GM19351 (cell line): ENCODE results near the gene BORCS6.

Experiments
- ATAC-seq: cut with Tn5 transposase; IDR thresholded peaks from one replicate; pipeline ENCODE4 v1.9.1; 2021; ENCODE audit warnings: mild to moderate bottlenecking, moderate library complexity; ENCODE audit not compliant: unreplicated experiment

Gene BORCS6

GRCh38 chr17:8155996-8156245 lies 34.1 kb downstream of the BORCS6 start:
- ATAC-seq, result no peak

DNA sequence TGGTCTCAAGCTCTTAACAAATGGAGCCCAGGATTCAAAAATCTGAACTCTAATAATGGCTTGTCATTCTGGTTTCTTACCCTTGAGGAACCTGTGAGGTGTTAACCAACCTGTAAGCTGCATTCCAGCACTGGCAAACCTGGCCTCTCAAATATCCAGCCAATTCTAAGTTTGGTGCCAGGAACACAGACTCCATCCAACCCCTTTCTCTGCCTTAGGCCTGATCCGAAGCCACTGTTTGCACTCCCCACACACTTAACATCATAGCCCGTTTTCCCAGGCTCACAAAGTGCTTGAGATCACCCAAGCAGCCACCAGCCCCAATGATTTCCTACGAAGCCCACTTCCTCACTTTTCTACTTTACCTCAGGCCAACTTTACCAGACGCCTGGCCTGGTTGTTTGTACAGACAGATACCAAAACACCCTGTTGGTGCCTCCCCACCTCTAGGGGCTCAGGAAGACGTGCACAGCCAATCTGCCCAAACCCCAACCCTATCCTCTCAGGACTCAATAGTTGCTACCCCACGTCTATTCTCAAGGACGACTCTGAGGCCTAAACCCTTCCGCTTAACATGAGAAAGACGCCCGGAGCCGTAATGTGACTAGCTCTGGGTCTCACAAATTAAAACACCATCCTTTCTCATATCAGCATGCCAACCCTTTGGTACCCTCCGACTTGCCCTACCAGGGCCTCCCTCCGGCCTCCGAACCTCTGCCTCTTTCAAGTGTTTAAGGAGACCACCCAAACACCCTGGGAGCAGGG lies 34.6 kb downstream of the BORCS6 start:
- no peak for ATAC-seq

DNA sequence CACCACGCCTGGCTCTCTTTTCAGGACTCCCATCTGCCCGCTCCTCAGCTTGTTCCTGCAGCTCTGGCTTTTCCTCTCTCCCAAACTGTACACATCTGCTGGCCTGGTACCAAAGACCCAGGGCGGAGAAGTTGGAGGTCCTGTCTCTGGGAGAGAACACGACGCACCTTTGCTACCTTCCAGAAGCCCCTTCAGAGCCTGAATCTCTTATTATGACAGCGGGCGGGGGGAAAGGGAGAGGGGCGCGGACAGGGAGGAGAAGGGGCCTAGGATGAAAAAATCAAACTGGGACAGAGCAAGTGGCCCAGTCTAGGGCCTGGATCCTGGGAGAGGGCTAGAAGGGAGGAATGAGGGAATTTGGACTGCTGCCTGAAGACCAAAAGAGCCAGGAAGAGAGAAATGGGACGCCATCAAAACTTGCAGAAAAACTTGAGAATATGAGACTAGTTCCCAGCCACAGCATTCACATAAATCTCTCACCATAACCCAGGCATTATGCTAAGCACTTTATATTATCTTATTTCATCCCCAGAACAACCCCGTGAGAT lies 35.3 kb downstream of the BORCS6 start:
- ATAC-seq, result no peak

DNA sequence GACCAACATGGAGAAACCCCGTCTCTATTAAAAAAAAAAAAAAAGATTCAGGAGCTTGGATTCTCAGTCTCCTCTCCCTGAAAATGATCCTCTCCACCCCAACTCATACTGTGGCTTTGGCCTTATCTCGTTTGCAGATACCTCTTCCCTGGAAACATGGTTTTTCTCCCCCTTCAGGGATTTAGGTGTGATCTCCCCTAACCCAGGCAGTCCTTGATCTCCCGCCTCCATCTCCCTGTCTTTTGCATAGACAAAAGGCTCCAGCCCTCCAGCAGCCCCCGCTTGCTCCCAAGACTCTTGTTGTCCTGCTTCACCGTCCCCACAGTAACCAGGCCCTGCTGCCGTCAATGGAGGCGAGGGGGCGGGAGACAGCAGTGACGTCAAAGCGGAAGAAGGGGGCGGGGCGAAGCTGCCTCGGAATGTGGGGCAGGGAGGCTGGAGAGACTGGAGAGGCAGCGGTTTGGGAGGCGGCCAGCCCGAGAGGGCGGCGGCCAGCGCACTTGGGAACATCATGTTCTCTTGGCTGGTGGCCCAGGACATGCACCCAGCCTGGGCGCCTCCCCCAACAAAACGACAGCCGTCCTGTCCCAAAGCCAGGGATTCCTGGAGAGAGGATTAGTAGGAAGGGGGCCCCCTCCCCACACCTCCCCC lies 35.9 kb downstream of the BORCS6 start:
- no peak for ATAC-seq

GRCh38 chr17:8153525-8153956 lies 36.4 kb downstream of the BORCS6 start:
- ATAC-seq, result no peak

GRCh38 chr17:8153031-8153451 lies 36.9 kb downstream of the BORCS6 start:
- ATAC-seq, result no peak

DNA sequence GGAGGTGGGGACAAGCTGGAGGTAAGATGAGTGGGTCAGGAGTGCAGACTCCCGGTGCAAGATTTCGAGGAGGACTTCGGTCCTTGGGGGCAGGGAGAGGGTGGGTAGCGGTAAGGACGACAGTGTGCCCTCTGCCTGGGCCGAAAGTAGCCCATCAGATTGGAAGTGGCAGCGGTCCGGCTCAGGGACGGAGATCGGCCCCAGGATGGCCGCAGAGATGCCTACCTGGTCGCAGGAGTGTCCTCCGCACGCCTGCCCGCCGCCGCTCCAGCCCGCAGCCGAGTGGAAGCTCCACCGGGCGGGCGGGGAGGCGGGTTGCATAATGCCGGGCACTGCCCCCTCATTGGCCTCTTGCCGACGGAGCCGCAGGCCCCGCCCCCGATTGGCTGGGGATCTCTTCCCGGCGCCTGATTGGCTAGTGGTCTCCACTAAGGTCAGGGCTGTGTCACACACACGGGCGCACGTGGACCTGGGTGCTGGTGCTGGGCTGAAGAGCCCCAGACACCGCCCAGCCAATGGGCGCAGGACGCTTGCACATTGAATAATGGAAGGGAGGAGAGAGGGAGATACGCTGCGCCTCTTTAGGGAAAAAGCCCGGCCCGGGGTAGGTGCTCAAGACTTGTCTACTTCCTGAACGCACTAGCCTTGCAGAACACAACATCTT lies 37.7 kb downstream of the BORCS6 start, which contains the start of gene PER1:
PER1 (minus strand) TSS at position 293 of the 664 bp plus-strand sequence. CDS start 1,698 bp downstream, outside the sequence.
- ATAC-seq, result no peak

DNA sequence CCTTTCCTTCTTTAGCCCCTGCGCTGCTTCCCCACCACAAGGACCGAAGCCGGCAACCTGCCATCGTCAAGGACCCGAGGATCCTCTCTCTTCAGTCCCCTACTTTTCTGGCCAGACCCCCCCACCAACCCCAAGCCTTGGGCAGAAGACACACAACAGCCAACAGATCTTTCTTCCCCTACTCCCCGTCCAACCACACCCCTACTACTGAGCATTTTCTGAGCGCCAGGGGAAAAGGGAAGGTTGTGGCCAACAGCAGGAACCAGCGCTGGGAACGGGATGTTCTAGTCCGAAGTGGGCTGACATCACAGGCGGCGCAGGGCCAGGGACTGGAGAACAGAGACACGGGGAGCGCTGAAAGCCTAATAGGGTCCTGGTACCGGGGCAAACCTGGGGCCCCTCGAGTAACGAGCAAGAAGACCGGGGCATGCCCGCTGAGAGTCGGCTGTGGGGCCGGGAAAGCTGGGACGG lies 38.3 kb downstream of the BORCS6 start:
- no peak for ATAC-seq

- ATAC-seq, result peak; percentile 45
Measured at GRCh38 chr17:8151120-8151640, 38.8 kb downstream of the BORCS6 start.

- peak; percentile 8 for ATAC-seq
Measured at GRCh38 chr17:8150194-8151119, 39.5 kb downstream of the BORCS6 start.

- no peak for ATAC-seq
Measured at GRCh38 chr17:8149419-8150193, 40.4 kb downstream of the BORCS6 start.

DNA sequence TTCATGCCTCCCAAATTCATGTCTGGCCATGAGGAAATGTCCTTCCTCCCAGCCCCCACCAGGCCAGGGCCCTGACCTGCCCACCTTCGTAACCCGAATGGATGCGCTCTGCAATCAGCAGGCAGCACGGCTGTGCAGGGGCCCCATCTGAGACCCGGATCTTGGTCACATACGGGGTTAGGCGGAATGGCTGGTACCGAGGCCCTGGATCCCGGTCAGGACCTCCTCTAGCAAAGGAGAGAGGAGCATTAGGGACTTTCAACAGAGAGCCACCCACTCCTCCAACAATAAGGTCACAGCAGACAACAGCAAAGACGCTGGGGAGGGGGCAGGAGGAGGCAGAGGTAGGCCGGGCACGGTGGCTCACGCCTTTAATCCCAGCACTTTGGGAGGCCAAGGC lies 41.4 kb downstream of the BORCS6 start:
- no peak for ATAC-seq

GRCh38 chr17:8147805-8148404 lies 42.1 kb downstream of the BORCS6 start:
- ATAC-seq, result no peak

DNA sequence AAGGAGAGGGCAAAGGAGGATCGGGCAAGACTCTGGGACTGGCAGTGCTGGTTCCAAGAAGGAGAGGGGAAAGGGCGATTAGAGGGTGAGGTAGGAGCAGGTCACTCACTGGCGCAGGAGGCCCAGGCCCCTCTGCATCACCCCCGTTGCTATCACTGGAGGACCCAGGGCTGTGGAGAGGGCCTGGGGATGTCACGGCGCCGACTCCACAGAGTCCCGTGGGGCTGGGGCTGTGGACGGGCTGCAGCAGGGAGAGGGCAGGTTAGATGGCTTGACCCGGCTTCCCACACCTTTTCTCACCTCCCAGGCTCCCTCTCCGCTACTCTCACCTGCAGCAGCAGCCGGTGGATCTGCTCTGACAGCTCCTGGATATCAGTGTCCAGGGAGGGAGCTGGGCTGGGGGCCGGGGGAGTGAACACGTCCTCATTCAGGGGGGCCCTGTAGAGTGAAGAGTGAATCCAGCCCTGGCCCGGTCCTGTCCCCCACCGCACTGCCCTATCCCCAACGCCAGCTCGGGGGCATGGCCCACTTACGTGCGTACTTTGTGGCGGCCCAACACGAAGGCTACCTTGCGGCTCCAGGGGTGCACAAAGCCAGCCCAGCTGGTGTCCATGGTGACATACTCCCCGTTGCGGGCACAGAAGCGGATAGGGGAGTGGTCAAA lies 42.7 kb downstream of the BORCS6 start:
- no peak for ATAC-seq

DNA sequence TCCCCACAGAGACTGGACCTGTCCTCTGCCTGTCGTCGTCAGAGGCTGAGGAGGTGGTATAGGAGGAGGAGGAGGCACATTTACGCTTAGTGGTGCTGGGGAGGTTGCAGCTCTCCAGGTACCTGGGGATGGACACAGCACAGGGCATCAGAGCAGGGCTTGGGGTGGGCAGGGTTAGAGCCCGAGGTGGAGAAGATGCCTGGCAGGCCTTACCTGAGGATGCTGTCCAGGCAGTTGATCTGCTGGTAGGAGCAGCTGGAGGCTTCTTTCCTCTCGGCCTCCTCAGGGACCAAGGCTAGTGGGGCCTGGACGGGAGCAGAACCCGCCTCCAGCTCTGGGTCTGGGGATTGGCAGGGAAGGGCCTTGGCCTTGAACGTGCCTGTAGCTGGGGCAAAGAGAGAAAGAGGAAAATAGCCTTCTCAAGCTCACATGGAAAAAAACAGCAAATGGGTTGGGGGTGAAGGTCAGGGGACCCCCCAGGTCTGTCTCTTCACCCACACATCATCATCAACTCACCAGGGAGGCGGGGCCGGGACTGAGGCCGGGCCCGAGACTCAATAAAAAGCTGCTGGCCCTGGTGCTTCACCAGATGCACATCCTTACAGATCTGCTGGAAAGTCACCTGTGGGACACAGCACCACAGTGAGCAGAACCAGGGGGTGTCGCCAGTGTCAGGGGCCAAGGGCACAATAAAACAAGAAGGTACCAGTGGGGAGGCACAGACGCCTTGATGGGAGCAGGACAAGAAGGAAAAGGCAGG lies 43.4 kb downstream of the BORCS6 start:
- no peak for ATAC-seq

GRCh38 chr17:8145811-8146210 lies 44.2 kb downstream of the BORCS6 start:
- no peak for ATAC-seq

DNA sequence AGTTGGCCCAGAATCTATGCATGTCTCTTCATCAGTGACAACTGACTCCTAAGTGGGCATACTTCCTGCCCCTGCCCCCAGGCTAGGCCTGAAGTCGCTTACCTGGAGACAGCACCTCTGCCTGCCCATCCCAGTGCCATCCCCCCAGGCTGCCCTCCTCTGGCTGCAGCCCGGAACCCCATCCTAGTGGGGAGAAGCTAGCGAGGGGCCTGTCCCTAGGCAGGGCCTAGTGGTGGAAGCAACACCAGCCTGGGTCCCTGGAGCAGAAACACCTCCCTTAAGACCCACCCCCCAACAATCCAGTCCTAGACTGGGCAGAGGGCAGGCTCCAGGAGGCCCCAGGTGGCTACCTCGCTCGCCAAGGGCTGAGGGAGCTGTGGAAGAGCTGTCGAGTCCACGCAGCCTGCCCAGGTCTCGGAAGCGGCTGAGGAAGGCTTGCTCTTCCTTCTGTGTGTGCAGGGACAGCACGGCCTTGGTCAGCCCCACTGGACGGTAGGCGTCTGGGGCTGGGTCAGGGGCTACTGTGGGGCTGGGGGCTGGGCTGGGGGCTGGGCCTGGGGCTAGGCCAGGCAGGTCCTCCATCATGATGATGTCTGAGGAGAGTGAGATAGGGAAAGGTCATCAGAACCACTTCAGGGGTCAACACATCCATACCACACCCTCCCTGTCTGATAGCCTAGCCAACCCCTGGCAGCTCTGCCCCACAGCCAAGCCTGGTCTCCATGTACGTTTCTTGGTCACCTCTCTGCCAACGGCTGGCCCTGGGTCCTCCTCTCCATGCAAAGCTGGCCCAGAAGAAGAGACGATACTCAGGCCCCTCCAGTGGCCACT lies 45.4 kb downstream of the BORCS6 start:
- no peak for ATAC-seq
